OCI-LY1 (cell line): ENCODE results near the gene ANKRD26.

Experiments used
- H2AFZ ChIP-seq: fragments of 200-600 bp; sonication (generic), shearing (Covaris generic); 2 replicates; pipeline ENCODE4 v1.6.0; 2014; ENCODE audit warnings: antibody characterized with exemption, mild to moderate bottlenecking, low read length
- H3F3A ChIP-seq: fragments of 200-600 bp; sonication (generic), shearing (Covaris generic); 2 replicates; pipeline ENCODE4 v1.6.0; 2014; ENCODE audit warnings: mild to moderate bottlenecking, antibody characterized with exemption, low read length, moderate library complexity; ENCODE audit not compliant: insufficient read depth
- H3K27ac ChIP-seq: fragments of 200-600 bp; sonication (generic); 2 replicates; pipeline ENCODE4 v1.5.1; 2014; ENCODE audit warnings: low read length, mixed run types, mild to moderate bottlenecking, low read depth; ENCODE audit not compliant: poor library complexity, severe bottlenecking
- H3K27me3 ChIP-seq: fragments of 200-600 bp; sonication (generic); 2 replicates; pipeline ENCODE4 v1.6.0; 2014; ENCODE audit warnings: antibody characterized with exemption, mild to moderate bottlenecking, low read length, moderate library complexity; ENCODE audit not compliant: insufficient read depth
- H3K36me3 ChIP-seq: fragments of 200-600 bp; sonication (generic); 2 replicates; pipeline ENCODE4 v1.6.1; 2014; ENCODE audit warnings: mild to moderate bottlenecking, antibody characterized with exemption, low read length, moderate library complexity, mixed read lengths; ENCODE audit not compliant: insufficient read depth
- H3K4me1 ChIP-seq: fragments of 200-600 bp; sonication (generic); 2 replicates; pipeline ENCODE4 v1.5.1; 2014; ENCODE audit warnings: mild to moderate bottlenecking, low read length, moderate library complexity; ENCODE audit not compliant: insufficient read depth, severe bottlenecking
- H3K4me2 ChIP-seq: fragments of 200-600 bp; sonication (generic), shearing (Covaris generic); 2 replicates; pipeline ENCODE4 v1.6.1; 2014; ENCODE audit warnings: low read length
- H3K4me3 ChIP-seq: fragments of 200-600 bp; sonication (generic); 2 replicates; pipeline ENCODE4 v1.5.1; 2014; ENCODE audit warnings: low read length, low read depth, mild to moderate bottlenecking, mixed read lengths; ENCODE audit not compliant: poor library complexity, severe bottlenecking
- H3K79me2 ChIP-seq: fragments of 200-600 bp; shearing (Covaris generic); 2 replicates; pipeline ENCODE4 v1.6.1; 2016; ENCODE audit warnings: mixed run types, low read length, mixed read lengths; ENCODE audit not compliant: insufficient read depth
- H3K9ac ChIP-seq: fragments of 200-600 bp; sonication (generic), shearing (Covaris generic); 2 replicates; pipeline ENCODE4 v1.6.1; 2014; ENCODE audit warnings: mild to moderate bottlenecking, low read length, mixed read lengths
- H3K9me2 ChIP-seq: fragments of 200-600 bp; sonication (generic), shearing (Covaris generic); 2 replicates; pipeline ENCODE4 v1.6.1; 2014; ENCODE audit warnings: low read depth, mild to moderate bottlenecking, low read length, mixed read lengths
- H3K9me3 ChIP-seq: fragments of 200-600 bp; shearing (Covaris generic); 2 replicates; pipeline ENCODE4 v1.6.1; 2014; ENCODE audit warnings: low read length, mixed read lengths
- H4K20me1 ChIP-seq: fragments of 200-600 bp; sonication (generic), shearing (Covaris generic); 2 replicates; pipeline ENCODE4 v1.6.0; 2016; ENCODE audit warnings: mild to moderate bottlenecking, low read length; ENCODE audit not compliant: insufficient read depth
- EZH2 ChIP-seq: fragments of 200-600 bp; sonication (generic), shearing (Covaris generic); IDR thresholded peaks from 2 replicates; pipeline ENCODE4 v1.8.0; 2017; ENCODE audit warnings: borderline replicate concordance, mixed run types, mild to moderate bottlenecking, antibody characterized with exemption, low read length, moderate library complexity, mixed read lengths
- TF ChIP-seq, protein P1 (sequence below): fragments of 200-600 bp; sonication (generic), shearing (Covaris generic); IDR thresholded peaks from 2 replicates; pipeline ENCODE4 v1.5.1; 2017; ENCODE audit warnings: mild to moderate bottlenecking, antibody characterized with exemption, low read length, moderate library complexity, mixed read lengths

ANKRD26 gene

DNA sequence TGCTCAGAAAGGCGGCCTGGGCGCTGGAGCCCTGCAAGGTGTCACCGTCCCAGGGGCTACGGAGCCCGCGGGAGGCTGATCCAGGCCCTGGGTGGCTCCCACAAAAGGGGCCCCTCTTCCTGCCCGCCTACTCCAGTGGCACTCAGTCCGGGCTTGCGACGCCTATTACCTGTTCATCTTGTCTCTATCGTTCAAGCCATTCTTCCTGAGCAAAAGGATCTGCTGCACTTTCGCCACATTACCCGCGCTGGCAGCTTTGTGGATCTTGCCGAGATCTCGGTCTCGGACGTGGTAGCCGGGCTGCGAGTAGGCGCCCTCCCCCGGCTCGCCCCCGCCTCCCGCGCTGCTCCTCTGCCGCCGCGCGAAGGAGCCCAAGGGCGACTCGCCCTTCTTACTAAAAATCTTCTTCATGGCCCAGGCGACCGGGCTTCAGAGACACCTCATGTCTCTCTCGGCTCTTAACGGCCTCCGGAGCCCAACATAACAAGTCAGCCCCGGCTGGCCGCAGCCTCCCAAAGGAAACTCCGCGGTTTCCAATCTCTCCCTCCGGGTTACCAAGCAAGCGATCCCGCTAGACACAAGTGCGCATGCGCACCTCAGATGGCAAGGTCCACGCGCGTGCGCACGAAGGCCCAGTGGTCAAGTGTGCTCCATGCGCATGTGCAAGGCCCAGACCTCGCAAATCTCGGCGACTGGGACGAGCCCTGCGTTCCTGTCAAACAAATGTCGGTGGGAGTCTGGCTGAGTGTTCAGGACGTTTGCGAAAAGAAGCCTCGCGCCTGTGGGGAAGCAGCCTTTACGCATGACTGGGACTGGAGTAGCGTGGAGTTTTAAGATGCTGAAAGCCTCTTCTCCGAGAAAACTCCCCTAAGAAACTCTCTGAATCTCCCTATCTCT, at the start of gene ANKRD26:
ANKRD26 (minus strand) TSS at position 579 of the 897 bp plus-strand sequence; CDS start at position 411, 168 bp downstream.
- H3K79me2 ChIP-seq = peaks cover 7% of the 10 kb centered on the region; the same call in 1 of the 2 replicates
- no peaks in the 10 kb centered on the region for H3K9me2 ChIP-seq

DNA sequence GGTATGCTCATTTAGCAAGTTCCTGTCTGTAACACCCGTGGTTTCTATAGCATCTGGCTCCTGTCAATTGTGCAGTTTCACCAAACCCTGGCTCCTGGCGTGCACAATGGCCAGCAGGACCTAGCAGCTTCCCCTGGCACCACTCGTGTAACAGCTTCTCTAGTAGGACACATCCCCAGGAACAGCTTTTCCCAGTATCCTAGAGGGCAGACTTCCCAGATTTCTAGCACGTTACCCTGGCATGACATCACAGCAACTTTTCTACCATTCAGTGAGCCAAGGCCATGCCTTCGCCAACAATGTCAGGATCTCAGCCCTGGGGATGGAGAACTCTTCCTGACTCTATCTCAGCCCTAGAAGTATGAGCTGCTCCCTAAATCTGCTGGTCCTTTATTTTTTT, 47.4 kb upstream of the ANKRD26 start:
- no peak overlapping the region for H2AFZ ChIP-seq
- peaks cover 7% of the 10 kb centered on the region for H3K4me1 ChIP-seq
- no peak overlapping the region for H3K4me3 ChIP-seq
- TF ChIP-seq EZH2 = no peak
- TF ChIP-seq, protein P1, sequence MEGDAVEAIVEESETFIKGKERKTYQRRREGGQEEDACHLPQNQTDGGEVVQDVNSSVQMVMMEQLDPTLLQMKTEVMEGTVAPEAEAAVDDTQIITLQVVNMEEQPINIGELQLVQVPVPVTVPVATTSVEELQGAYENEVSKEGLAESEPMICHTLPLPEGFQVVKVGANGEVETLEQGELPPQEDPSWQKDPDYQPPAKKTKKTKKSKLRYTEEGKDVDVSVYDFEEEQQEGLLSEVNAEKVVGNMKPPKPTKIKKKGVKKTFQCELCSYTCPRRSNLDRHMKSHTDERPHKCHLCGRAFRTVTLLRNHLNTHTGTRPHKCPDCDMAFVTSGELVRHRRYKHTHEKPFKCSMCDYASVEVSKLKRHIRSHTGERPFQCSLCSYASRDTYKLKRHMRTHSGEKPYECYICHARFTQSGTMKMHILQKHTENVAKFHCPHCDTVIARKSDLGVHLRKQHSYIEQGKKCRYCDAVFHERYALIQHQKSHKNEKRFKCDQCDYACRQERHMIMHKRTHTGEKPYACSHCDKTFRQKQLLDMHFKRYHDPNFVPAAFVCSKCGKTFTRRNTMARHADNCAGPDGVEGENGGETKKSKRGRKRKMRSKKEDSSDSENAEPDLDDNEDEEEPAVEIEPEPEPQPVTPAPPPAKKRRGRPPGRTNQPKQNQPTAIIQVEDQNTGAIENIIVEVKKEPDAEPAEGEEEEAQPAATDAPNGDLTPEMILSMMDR = no peak
- no peaks in the 10 kb centered on the region for H3F3A ChIP-seq
- H3K4me2 ChIP-seq = no peak overlapping the region
- peaks cover 49% of the 10 kb centered on the region for H3K79me2 ChIP-seq
- H3K9me2 ChIP-seq = no peaks in the 10 kb centered on the region
- H3K9ac ChIP-seq = no peak overlapping the region
- no peaks in the 10 kb centered on the region for H3K9me3 ChIP-seq
- H4K20me1 ChIP-seq = peaks cover 3% of the 10 kb centered on the region; the same call in 1 of the 2 replicates
- H3K36me3 ChIP-seq = peaks cover 76% of the 10 kb centered on the region
- no peaks in the 10 kb centered on the region for H3K27me3 ChIP-seq
- H3K27ac ChIP-seq = no peak overlapping the region

More for the DNA sequence above, at the start of gene ANKRD26:
- H3K4me1 ChIP-seq = peaks cover 21% of the 10 kb centered on the region
- H3K36me3 ChIP-seq = no peaks in the 10 kb centered on the region
- H3K9me3 ChIP-seq = no peaks in the 10 kb centered on the region
- no peaks in the 10 kb centered on the region for H3F3A ChIP-seq
- H2AFZ ChIP-seq = peak within 1 kb of the TSS; percentile 68
- H3K27me3 ChIP-seq = no peaks in the 10 kb centered on the region
- peak within 1 kb of the TSS; percentile 49 for H3K27ac ChIP-seq
- H3K4me3 ChIP-seq = peak within 1 kb of the TSS; percentile 67
- peak within 1 kb of the TSS; percentile 95 for H3K4me2 ChIP-seq
- TF ChIP-seq EZH2 = no peak
- TF ChIP-seq, protein P1 = no peak
- peak within 1 kb of the TSS; percentile 69 for H3K9ac ChIP-seq
- no peaks in the 10 kb centered on the region for H4K20me1 ChIP-seq

DNA sequence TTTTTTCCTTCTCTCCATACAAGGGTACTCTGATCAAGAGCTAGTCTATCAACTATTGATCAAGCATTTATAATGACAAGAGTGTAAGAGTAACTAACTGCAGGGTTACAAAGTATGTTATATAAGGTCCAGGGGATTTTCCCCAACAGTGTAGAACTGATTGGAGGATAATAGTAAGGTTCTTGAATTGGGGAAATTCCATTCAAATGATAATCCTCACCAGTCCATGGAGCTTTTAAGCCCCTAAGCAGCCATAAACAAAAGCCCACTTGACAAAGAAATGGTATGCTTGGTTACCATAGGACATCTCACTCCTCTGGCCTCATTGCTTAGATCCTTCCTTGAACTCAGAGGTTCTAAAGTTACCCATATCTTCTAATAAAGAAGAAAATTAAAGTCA, 45.6 kb upstream of the ANKRD26 start:
- Histone ChIP-seq H3K27ac (no peak overlapping the region), H3K27me3 (no peaks in the 10 kb centered on the region), H3K4me3 (no peak overlapping the region), H2AFZ (no peak overlapping the region), H3F3A (no peaks in the 10 kb centered on the region), H4K20me1 (no peaks in the 10 kb centered on the region), H3K36me3 (peaks cover 88% of the 10 kb centered on the region), H3K9me2 (no peaks in the 10 kb centered on the region), H3K4me2 (no peak overlapping the region), H3K9ac (no peak overlapping the region), H3K79me2 (peaks cover 31% of the 10 kb centered on the region), H3K9me3 (no peaks in the 10 kb centered on the region), H3K4me1 (no peaks in the 10 kb centered on the region)
- TF ChIP-seq, protein P1 = no peak
- TF ChIP-seq EZH2 = no peak
